MV-4-11 (cell line): ENCODE measurements around the gene NUP43.
"Not testable (repeated sequence)": the region's sequence is repeated elsewhere in the genome, so short reads cannot be mapped to it uniquely, and the experiment has no call there.

Source experiments
- DNase-seq: peaks from one replicate; lab custom pipeline; 2025; lab: John Stamatoyannopoulos, UW

The NUP43 gene

GRCh38 chr6:149691201-149691600 lies 55.1 kb downstream of the NUP43 start:
- no peak for DNase-seq

- no peak for DNase-seq
These were observed 60.1 kb downstream of the NUP43 start for GRCh38 chr6:149686230-149686629.

- no peak for DNase-seq
These were observed 63.0 kb downstream of the NUP43 start for GRCh38 chr6:149683256-149683859.

- DNase-seq = not testable (repeated sequence)
These were observed 64.5 kb downstream of the NUP43 start for GRCh38 chr6:149681845-149682244.

GRCh38 chr6:149681209-149681608 lies 65.1 kb downstream of the NUP43 start:
- DNase-seq = no peak

GRCh38 chr6:149680503-149680902 lies 65.8 kb downstream of the NUP43 start:
- no peak for DNase-seq
